Smooth muscle cell (in vitro differentiated cells): ENCODE measurements around the gene ST7. TPM values are rescaled to one million over a fixed set of nuclear protein-coding genes. Genes with fewer than 3 reads are reported as not detected.

Experiments used
- DNase-seq: peaks from one replicate; lab custom pipeline; 2025; ENCODE audit not compliant: unreplicated experiment; lab: John Stamatoyannopoulos, UW
- H2AFZ ChIP-seq: fragments of 200-600 bp; sonication (generic); 2 replicates; pipeline ENCODE4 v1.6.0; 2016; ENCODE audit warnings: antibody characterized with exemption, low read depth, mild to moderate bottlenecking
- H3F3A ChIP-seq: fragments of 200-600 bp; sonication (generic); 2 replicates; pipeline ENCODE4 v1.6.0; 2017; ENCODE audit warnings: antibody characterized with exemption, low read depth
- H3K27ac ChIP-seq: fragments of 200-600 bp; sonication (generic); 2 replicates; pipeline ENCODE4 v1.5.1; 2016; ENCODE audit warnings: low read depth, mild to moderate bottlenecking
- H3K27me3 ChIP-seq: fragments of 200-600 bp; sonication (generic); 2 replicates; pipeline ENCODE4 v1.6.1; 2016; ENCODE audit warnings: low read depth, mild to moderate bottlenecking
- H3K36me3 ChIP-seq: fragments of 200-600 bp; sonication (generic); 2 replicates; pipeline ENCODE4 v1.5.1; 2016; ENCODE audit warnings: low read depth
- H3K4me1 ChIP-seq: fragments of 200-600 bp; sonication (generic); 2 replicates; pipeline ENCODE4 v1.5.1; 2016; ENCODE audit warnings: low read depth
- H3K4me2 ChIP-seq: fragments of 200-600 bp; sonication (generic); 2 replicates; pipeline ENCODE4 v1.6.0; 2016; ENCODE audit warnings: mild to moderate bottlenecking
- H3K4me3 ChIP-seq: fragments of 200-600 bp; sonication (generic); 2 replicates; pipeline ENCODE4 v1.5.1; 2016; ENCODE audit warnings: mild to moderate bottlenecking
- H3K79me2 ChIP-seq: fragments of 200-600 bp; sonication (generic); 2 replicates; pipeline ENCODE4 v1.6.0; 2016; ENCODE audit warnings: low read depth, mild to moderate bottlenecking
- H3K9ac ChIP-seq: fragments of 200-600 bp; sonication (generic); 2 replicates; pipeline ENCODE4 v1.6.0; 2016; ENCODE audit warnings: low read depth
- H3K9me3 ChIP-seq: fragments of 200-600 bp; sonication (generic); replicated peaks from 2 replicates; pipeline ENCODE4 v1.5.1; 2016; ENCODE audit warnings: low read depth
- H4K20me1 ChIP-seq: fragments of 200-600 bp; sonication (generic); 2 replicates; pipeline ENCODE4 v1.6.0; 2016; ENCODE audit warnings: low read depth
- CTCF ChIP-seq: fragments of 200-600 bp; sonication (generic); IDR thresholded peaks from 2 replicates; pipeline ENCODE4 v1.5.1; 2017; ENCODE audit warnings: borderline replicate concordance, mild to moderate bottlenecking, antibody characterized with exemption; ENCODE audit not compliant: insufficient read depth, poor library complexity, severe bottlenecking
- WGBS: methylation state at CpG from one replicate; pipeline ENCODE4 v1.1.7; 2016; ENCODE audit warnings: low lambda C conversion rate; 5-methylcytosine and 5-hydroxymethylcytosine counted together
- polyA plus RNA-seq: library from polyadenylated mRNA; unstranded; fragments of >200 nt; fragmentation: Nextera tagmentation; extraction: Ambion mirVana; gene quantifications from 2 replicates; pipeline ENCODE4 v1.2.1, GENCODE V29; 2016
- total RNA-seq: library from RNA; depleted of rRNA; stranded (reverse); fragments of >200 nt; gene quantifications from 2 replicates; pipeline ENCODE4 v1.2.3, GENCODE V29; 2014

ST7 gene
- total and polyA plus RNA-seq, 2 experiments from 2014 or later = 23.2 to 26.1 TPM

- H3K79me2 ChIP-seq = peaks cover 62% of the 10 kb centered on the region
- no peak for DNase-seq
- no peaks in the 10 kb centered on the region for H3K36me3 ChIP-seq
- H3K4me3 ChIP-seq = no peak overlapping the region
- 98% methylated on average over 3 of the region's 3 CpGs for WGBS
- H3F3A ChIP-seq = no peaks in the 10 kb centered on the region
- H3K9ac ChIP-seq = no peak overlapping the region
- no peak overlapping the region for H3K27ac ChIP-seq
- no peaks in the 10 kb centered on the region for H3K4me1 ChIP-seq
- H3K9me3 ChIP-seq = no peaks in the 10 kb centered on the region
- H3K27me3 ChIP-seq = no peaks in the 10 kb centered on the region
- no peak overlapping the region for H2AFZ ChIP-seq
- no peak for TF ChIP-seq CTCF
- peaks cover 7% of the 10 kb centered on the region for H4K20me1 ChIP-seq
- no peak overlapping the region for H3K4me2 ChIP-seq
Observed at GRCh38 chr7:116991233-116991632, 37.9 kb downstream of the ST7 start.

- Histone ChIP-seq H4K20me1 (no peaks in the 10 kb centered on the region), H3K9me3 (no peaks in the 10 kb centered on the region), H3K79me2 (peaks cover 60% of the 10 kb centered on the region), H3K9ac (no peak overlapping the region), H3K4me3 (no peak overlapping the region), H3K4me1 (no peaks in the 10 kb centered on the region), H3F3A (no peaks in the 10 kb centered on the region), H3K36me3 (no peaks in the 10 kb centered on the region), H3K27me3 (no peaks in the 10 kb centered on the region), H2AFZ (no peak overlapping the region), H3K4me2 (no peak overlapping the region), H3K27ac (no peak overlapping the region)
- no peak for DNase-seq
- TF ChIP-seq CTCF = no peak
- 93% methylated on average over 6 of the region's 6 CpGs for WGBS
Observed at GRCh38 chr7:116994611-116995010, 41.3 kb downstream of the ST7 start.

GRCh38 chr7:116997972-116998371 lies 44.7 kb downstream of the ST7 start:
- Histone ChIP-seq H3K4me3 (no peak overlapping the region), H2AFZ (no peak overlapping the region), H3K79me2 (peaks cover 65% of the 10 kb centered on the region), H3K27ac (no peak overlapping the region), H3F3A (no peaks in the 10 kb centered on the region), H3K36me3 (no peaks in the 10 kb centered on the region), H3K9me3 (no peaks in the 10 kb centered on the region), H3K9ac (no peak overlapping the region), H3K4me2 (no peak overlapping the region), H4K20me1 (no peaks in the 10 kb centered on the region), H3K27me3 (no peaks in the 10 kb centered on the region), H3K4me1 (no peaks in the 10 kb centered on the region)
- TF ChIP-seq CTCF = no peak
- 98% methylated on average over 27 of the region's 27 CpGs for WGBS
- no peak for DNase-seq

GRCh38 chr7:116998567-116999175 lies 45.4 kb downstream of the ST7 start:
- no peaks in the 10 kb centered on the region for H3K36me3 ChIP-seq
- no peaks in the 10 kb centered on the region for H3K27me3 ChIP-seq
- H3K4me1 ChIP-seq = no peaks in the 10 kb centered on the region
- H3K9me3 ChIP-seq = no peaks in the 10 kb centered on the region
- H3K9ac ChIP-seq = no peak overlapping the region
- WGBS = 97% methylated on average over 2 of the region's 2 CpGs
- H3K79me2 ChIP-seq = peaks cover 66% of the 10 kb centered on the region
- no peak overlapping the region for H3K4me2 ChIP-seq
- no peaks in the 10 kb centered on the region for H4K20me1 ChIP-seq
- H2AFZ ChIP-seq = no peak overlapping the region
- H3K4me3 ChIP-seq = no peak overlapping the region
- no peak overlapping the region for H3K27ac ChIP-seq
- no peak for DNase-seq
- no peaks in the 10 kb centered on the region for H3F3A ChIP-seq
- no peak for TF ChIP-seq CTCF
